Stimulated activated CD8-positive, alpha-beta memory T cell treated with anti-CD3 and anti-CD28 coated beads, Interleukin-15, amount 100 ng/mL, for 4 hours (primary cell): Measurements from ENCODE around the gene CHRD.
"Not testable (repeated sequence)": the region's sequence is repeated elsewhere in the genome, so short reads cannot be mapped to it uniquely, and the experiment has no call there.

Experiments
- DNase-seq, 2 donors: peaks; one replicate each; pipeline ENCODE4 v3.0.0-alpha.2; 2020; ENCODE audit warnings: low read depth in 2 of 2

CHRD gene

GRCh38 chr3:184379358-184380184 lies at the start of gene CHRD:
Gene CHRD, plus strand, starts transcription at chr3:184380054. Its CDS starts 265 bp downstream, at chr3:184380319.
- no peak for DNase-seq

GRCh38 chr3:184332370-184333090 lies 47.3 kb upstream of the CHRD start:
- DNase-seq = no peak

GRCh38 chr3:184333190-184333589 lies 46.7 kb upstream of the CHRD start:
- DNase-seq = no peak

- DNase-seq = no peak
Observed at GRCh38 chr3:184333700-184334099, 46.2 kb upstream of the CHRD start.

GRCh38 chr3:184334470-184335158 lies 45.2 kb upstream of the CHRD start:
- peak in 1 of 2 donors; percentile 31 for DNase-seq

GRCh38 chr3:184335291-184335660 lies 44.6 kb upstream of the CHRD start:
- no peak for DNase-seq

- peak; percentile 71 to 75 for DNase-seq
Observed at GRCh38 chr3:184335661-184336546, 44.0 kb upstream of the CHRD start.

GRCh38 chr3:184336547-184337398 lies 43.1 kb upstream of the CHRD start:
- DNase-seq = no peak

- no peak for DNase-seq
Observed at GRCh38 chr3:184337399-184337714, 42.5 kb upstream of the CHRD start, which contains the start of gene FAM131A. Gene FAM131A, plus strand, starts transcription at chr3:184337600. Its CDS starts 31 bp downstream, at chr3:184337631.

GRCh38 chr3:184337981-184338380 lies 41.9 kb upstream of the CHRD start:
- no peak for DNase-seq

GRCh38 chr3:184338511-184338945 lies 41.3 kb upstream of the CHRD start:
- no peak for DNase-seq

- DNase-seq = no peak
Observed at GRCh38 chr3:184339001-184339400, 40.9 kb upstream of the CHRD start.

- not testable (repeated sequence) for DNase-seq
Observed at GRCh38 chr3:184339451-184340135, 40.3 kb upstream of the CHRD start.

- DNase-seq = no peak
Observed at GRCh38 chr3:184341925-184342324, 37.9 kb upstream of the CHRD start.

- no peak for DNase-seq
Observed at GRCh38 chr3:184343200-184343876, 36.5 kb upstream of the CHRD start.

GRCh38 chr3:184344579-184345316 lies 35.1 kb upstream of the CHRD start:
- DNase-seq = no peak

- no peak for DNase-seq
Observed at GRCh38 chr3:184345317-184346144, 34.3 kb upstream of the CHRD start.
